K562 (cell line): ENCODE measurements around the gene EIF4E2. TPM values are rescaled to one million over a fixed set of nuclear protein-coding genes. Genes with fewer than 3 reads are reported as not detected.

Experiments
- ATAC-seq: fragments of 200-7000 bp; cut with Tn5 transposase; 3 replicates; pipeline ENCODE4 v1.9.1; 2020; ENCODE audit warnings: moderate library complexity
- BruUV-seq: library from RNA; stranded (reverse); fragments of 400-500 nt; replicated peaks from 2 replicates; lab custom pipeline; 2021; lab: Mats Ljungman, UMichigan
- CTCF ChIA-PET: fragments of 300-600 bp; formaldehyde crosslinking; extraction: SDS; loops from one replicate; lab custom pipeline; 2021; ENCODE audit warnings: low intra/inter-chr PET ratio; lab: Yijun Ruan, JAX
- POLR2A ChIA-PET: fragments of 300-600, 350-650 bp; sonication (Branson Sonifier 250); formaldehyde crosslinking; extraction: SDS; loops from one replicate; lab custom pipeline; 2021; ENCODE audit warnings: antibody characterized with exemption, inconsistent platforms; lab: Yijun Ruan, JAX
- DNase-seq, 4 experiments: peaks; one replicate each; pipeline versions ENCODE4 v3.0.0 to v3.0.0-alpha.2; 2011 to 2018; ENCODE audit warnings: low spot score in 3 of 4, mixed read lengths in 3 of 4; ENCODE audit errors: extremely low read depth in 1 of 4
- FAIRE-seq: peaks from 2 replicates; lab custom pipeline; 2011; peaks lifted over from hg19 to GRCh38; lab: Jason Lieb, UNC
- H2AFZ ChIP-seq: 2 replicates; pipeline ENCODE4 v1.6.0; 2011; ENCODE audit warnings: low read depth, low read length, control low read depth, inconsistent platforms
- H3K27ac ChIP-seq: fragments of 200-600 bp; 3 replicates; pipeline ENCODE4 v1.8.0; 2011; ENCODE audit warnings: low read depth, mild to moderate bottlenecking, control low read depth, inconsistent platforms, low read length, moderate library complexity, mixed read lengths; ENCODE audit errors: extremely low read depth
- H3K27me3 ChIP-seq, 2 experiments: fragments of 300-600 bp in 1 of 2; 2 replicates in 1 of 2; 3 replicates in 1 of 2; pipeline versions ENCODE4 v1.6.0 to v1.8.0; 2011; ENCODE audit warnings: inconsistent platforms in 2 of 2, low read length in 2 of 2, mild to moderate bottlenecking in 1 of 2, mixed read lengths in 1 of 2, moderate library complexity in 1 of 2; ENCODE audit not compliant: control insufficient read depth in 2 of 2, insufficient read depth in 2 of 2
- H3K36me3 ChIP-seq: fragments of 300-600 bp; 3 replicates; pipeline ENCODE4 v1.8.0; 2011; ENCODE audit warnings: mild to moderate bottlenecking, low read length, inconsistent platforms; ENCODE audit not compliant: control insufficient read depth, insufficient read depth
- H3K4me1 ChIP-seq, 2 experiments: fragments of 200-600 bp in 1 of 2; replicated peaks in 1 of 2; 2 replicates in 1 of 2; 3 replicates in 1 of 2; pipeline versions ENCODE4 v1.5.1 to v1.8.0; 2011; ENCODE audit warnings: inconsistent platforms in 2 of 2, low read length in 2 of 2, mild to moderate bottlenecking in 1 of 2, mixed read lengths in 1 of 2, moderate library complexity in 1 of 2; ENCODE audit not compliant: control insufficient read depth in 2 of 2, insufficient read depth in 2 of 2
- H3K4me2 ChIP-seq: 2 replicates; pipeline ENCODE4 v1.6.1; 2011; ENCODE audit warnings: low read length, control low read depth, inconsistent platforms, mixed read lengths; ENCODE audit not compliant: insufficient read depth
- H3K4me3 ChIP-seq: fragments of 200-600 bp; sonication (generic), shearing (Covaris generic); 2 replicates; pipeline ENCODE4 v1.5.1; 2016; ENCODE audit warnings: control low read depth, inconsistent platforms
- H3K79me2 ChIP-seq: fragments of 200-600 bp; 3 replicates; pipeline ENCODE4 v1.8.0; 2011; ENCODE audit warnings: low read length, inconsistent platforms; ENCODE audit not compliant: control insufficient read depth, insufficient read depth
- H3K9ac ChIP-seq, 2 experiments: 2 replicates each; pipeline versions ENCODE4 v1.6.0 to v1.6.1; 2011; ENCODE audit warnings: low read depth in 2 of 2, low read length in 2 of 2, control low read depth in 1 of 2, inconsistent platforms in 1 of 2, mild to moderate bottlenecking in 1 of 2, mixed read lengths in 1 of 2; ENCODE audit not compliant: insufficient read depth in 1 of 2
- H3K9me1 ChIP-seq: one replicate; pipeline ENCODE4 v1.6.0; 2011; ENCODE audit warnings: inconsistent platforms, mild to moderate bottlenecking, low read length, moderate library complexity; ENCODE audit not compliant: control insufficient read depth, insufficient read depth
- H3K9me3 ChIP-seq: replicated peaks from 2 replicates; pipeline ENCODE4 v1.5.1; 2011; ENCODE audit warnings: low read depth, low read length, inconsistent platforms; ENCODE audit not compliant: control insufficient read depth, insufficient read depth
- H4K20me1 ChIP-seq: replicated peaks from 2 replicates; pipeline ENCODE4 v1.6.1; 2011; ENCODE audit warnings: low read length, inconsistent platforms, mixed read lengths; ENCODE audit not compliant: control insufficient read depth, insufficient read depth
- ATF3 ChIP-seq, 2 experiments: fragments of 450-650 bp in 1 of 2; sonication (generic) in 1 of 2; formaldehyde crosslinking in 1 of 2; IDR thresholded peaks in 1 of 2; conservative IDR thresholded peaks in 1 of 2; 2 replicates each; pipeline versions ENCODE4 v1.6.1 to v1.8.1; 2016 to 2023; ENCODE audit warnings: mild to moderate bottlenecking in 2 of 2, moderate library complexity in 2 of 2, inconsistent platforms in 1 of 2, missing genetic modification reagents in 1 of 2
- BRF1 ChIP-seq: IDR thresholded peaks from 3 replicates; pipeline ENCODE4 v1.6.1; 2011; ENCODE audit warnings: borderline replicate concordance, mild to moderate bottlenecking; ENCODE audit not compliant: insufficient read length; ENCODE audit errors: extremely low read depth
- CCAR2 ChIP-seq: fragments of 200-400 bp; formaldehyde crosslinking; IDR thresholded peaks from 2 replicates; pipeline ENCODE4 v1.6.1; 2017; ENCODE audit warnings: mild to moderate bottlenecking, low read depth, low read length
- CEBPB ChIP-seq: fragments of 450-650 bp; IDR thresholded peaks from 2 replicates; pipeline ENCODE4 v1.6.1; 2016; ENCODE audit warnings: missing genetic modification characterization, missing compliant biosample characterization
- CEBPG ChIP-seq, 3 experiments: fragments of 200-800 bp in 1 of 3; sonication (Bioruptor generic) in 1 of 3; sonication (generic) in 1 of 3; formaldehyde crosslinking in 1 of 3; IDR thresholded peaks in 2 of 3; conservative IDR thresholded peaks in 1 of 3; 2 replicates each; pipeline versions ENCODE4 v1.6.1 to v1.8.0; 2016 to 2022; ENCODE audit warnings: missing compliant biosample characterization in 2 of 3, missing genetic modification characterization in 2 of 3, mild to moderate bottlenecking in 1 of 3, missing genetic modification reagents in 1 of 3
- CTCF ChIP-seq, 3 experiments: IDR thresholded peaks in 2 of 3; conservative IDR thresholded peaks in 1 of 3; 2 replicates each; pipeline ENCODE4 v1.5.1; 2011 to 2012; ENCODE audit warnings: low read length in 3 of 3, mild to moderate bottlenecking in 3 of 3, control low read depth in 2 of 3, improper control_type of control experiment in 1 of 3, inconsistent platforms in 1 of 3, low read depth in 1 of 3, mixed read lengths in 1 of 3, moderate library complexity in 1 of 3; ENCODE audit not compliant: insufficient read depth in 2 of 3
- TSHZ1 ChIP-seq: fragments of 250-450 bp; sonication (Bioruptor Pico); IDR thresholded peaks from 2 replicates; pipeline ENCODE4 v1.4.0; 2020; ENCODE audit warnings: mild to moderate bottlenecking, moderate library complexity
- ZNF57 ChIP-seq: fragments of 450-650 bp; formaldehyde crosslinking; IDR thresholded peaks from 2 replicates; pipeline ENCODE4 v1.4.0; 2020; ENCODE audit warnings: mild to moderate bottlenecking, moderate library complexity
- WGBS: fragments of 100-300 bp; shearing (Covaris generic); methylation state at CpG from one replicate; pipeline ENCODE4 v1.1.6; 2016; ENCODE audit warnings: low coverage, mixed read lengths; ENCODE audit not compliant: insufficient coverage; ENCODE audit errors: missing lambda C conversion rate; 5-methylcytosine and 5-hydroxymethylcytosine counted together
- in situ Hi-C: fragments of 300-500 bp; cut with MboI; formaldehyde crosslinking; loops from 4 replicates; pipeline ENCODE4 v1.15.0; 2018; ENCODE audit warnings: inconsistent platforms, mixed read lengths
- intact Hi-C: fragments of 100-400 bp; cut with micrococcal nuclease; formaldehyde crosslinking; loops from 2 replicates; pipeline ENCODE4 v1.14.2; 2022
- polyA plus RNA-seq, 8 experiments: library from polyadenylated mRNA; depleted of rRNA in 4 of 8; stranded (reverse) in 5 of 8; unstranded in 3 of 8; fragments of >200 nt; fragmentation: Nextera tagmentation in 2 of 8; fragmentation: Illumina TruSeq in 1 of 8; extraction: Ambion mirVana in 2 of 8; extraction: Trizol in 1 of 8; gene quantifications; 2 replicates each; pipeline versions ENCODE4 v1.2.1 to v1.2.3, GENCODE V29; 2011 to 2014; ENCODE audit warnings: inconsistent platforms in 1 of 8, missing spikeins in 1 of 8
- total RNA-seq, 7 experiments: library from RNA; depleted of rRNA in 6 of 7; stranded (reverse); fragments of >200 nt in 6 of 7; fragmentation: Illumina TruSeq in 2 of 7; extraction: Trizol in 2 of 7; gene quantifications; 2 replicates each; pipeline versions ENCODE4 v1.2.1 to v1.2.3, GENCODE V29; 2011 to 2021; ENCODE audit warnings: low replicate concordance in 1 of 7

The EIF4E2 gene
- total and polyA plus RNA-seq, 9 of the 15 experiments (the other 6 are each of a cell fraction or from before 2014, with no cell fraction given) = 33.9 to 169 (median 77.5) TPM

GRCh38 chr2:232588680-232589585 lies 38.4 kb downstream of the EIF4E2 start (continued):
- TF ChIP-seq BRF1 = no peak
- TF ChIP-seq, all 486 proteins: peak for 5

- no peak overlapping the region for H3K4me3 ChIP-seq
- no peaks in the 10 kb centered on the region; a peak in 1 of 5 replicates for H3K4me1 ChIP-seq
- no peaks in the 10 kb centered on the region for H3K36me3 ChIP-seq
- H2AFZ ChIP-seq = no peak overlapping the region
- DNase-seq = peak in 2 of 4 experiments; percentile 6 to 15
- intact Hi-C loops = no loop called here
- in situ Hi-C loops = no loop called here
- peaks cover 0 to 24% of the 10 kb centered on the region in 2 experiments; a peak in 4 of 5 replicates for H3K27me3 ChIP-seq
- peak; percentile 89 for ATAC-seq
- no peak overlapping the region for H3K27ac ChIP-seq
- POLR2A ChIA-PET = interaction anchor here (0.5 to 0.6 kb wide), 2 partner anchors 303 to 652 kb away, joined by 3 read pairs; no protein-coding TSS in a partner anchor
- no peak overlapping the region for H3K4me2 ChIP-seq
- FAIRE-seq = no peak
- H3K9me1 ChIP-seq = no peaks in the 10 kb centered on the region
- no peaks in the 10 kb centered on the region for H3K9me3 ChIP-seq
- CTCF ChIA-PET = no interaction called here
- H3K79me2 ChIP-seq = no peaks in the 10 kb centered on the region
- no TSS peak for BruUV-seq
- H4K20me1 ChIP-seq = no peaks in the 10 kb centered on the region
- WGBS = 6% methylated on average over 3 of the region's 3 CpGs
- H3K9ac ChIP-seq = no peak overlapping the region
- TF ChIP-seq ZNF57 (CRISPR knock-in tag) = no peak
- TF ChIP-seq TSHZ1 (CRISPR knock-in tag) = no peak
- TF ChIP-seq CTCF (IDR thresholded peaks at IDR 0.05 in 2 of 3, conservative IDR thresholded peaks at IDR 0.05 in 1 of 3; ENCODE audit: insufficient read depth in 2 of 3, low read depth in 1 of 3, low read length in 3 of 3) = peak in 1 of 3 experiments; percentile 10; a peak in 1 of 6 replicates
- peak; percentile 45; the same call in 1 of the 2 replicates for TF ChIP-seq CEBPG (CRISPR knock-in tag; IDR thresholded peaks at IDR 0.05)
- peak in 1 of 2 experiments; percentile 9; a peak in 1 of 4 replicates for TF ChIP-seq CEBPG (tag; conservative IDR thresholded peaks at IDR 0.05 in 1 of 2, IDR thresholded peaks at IDR 0.05 in 1 of 2)
- no peak for TF ChIP-seq CCAR2
- TF ChIP-seq ATF3 (IDR thresholded peaks at IDR 0.05) = peak; percentile 69
- TF ChIP-seq ATF3 (CRISPR knock-in tag; conservative IDR thresholded peaks at IDR 0.05) = no peak
- 0 out of 2 replicates have a peak, but pooled peaks have one; percentile 7 for TF ChIP-seq CEBPB (tag)
Measured at GRCh38 chr2:232592772-232593395, 42.4 kb downstream of the EIF4E2 start.
